ENCODE data around the gene ARHGAP10.

ARHGAP10 gene

DNA sequence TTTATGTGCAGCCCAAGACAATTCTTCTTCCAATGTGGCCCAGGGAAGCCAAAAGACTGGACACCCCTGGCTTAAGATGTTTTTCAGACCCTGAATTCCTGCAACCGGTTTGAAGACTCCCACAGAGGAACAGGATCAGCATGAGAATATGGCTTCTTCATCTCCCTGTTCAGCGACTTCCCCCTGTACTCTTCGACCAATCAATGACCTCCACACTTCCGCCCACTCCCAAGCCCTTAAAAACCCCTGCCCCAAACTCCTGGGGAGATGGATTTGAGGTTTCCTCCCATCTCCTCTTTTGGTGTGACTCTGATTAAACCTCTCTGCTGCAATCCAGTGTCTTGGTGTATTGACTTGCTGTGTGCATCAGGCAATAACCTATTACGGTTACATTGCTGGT, 365.9 kb downstream of the ARHGAP10 start:
- no peak overlapping the region for H3K27ac ChIP-seq
- TF ChIP-seq, protein P1, sequence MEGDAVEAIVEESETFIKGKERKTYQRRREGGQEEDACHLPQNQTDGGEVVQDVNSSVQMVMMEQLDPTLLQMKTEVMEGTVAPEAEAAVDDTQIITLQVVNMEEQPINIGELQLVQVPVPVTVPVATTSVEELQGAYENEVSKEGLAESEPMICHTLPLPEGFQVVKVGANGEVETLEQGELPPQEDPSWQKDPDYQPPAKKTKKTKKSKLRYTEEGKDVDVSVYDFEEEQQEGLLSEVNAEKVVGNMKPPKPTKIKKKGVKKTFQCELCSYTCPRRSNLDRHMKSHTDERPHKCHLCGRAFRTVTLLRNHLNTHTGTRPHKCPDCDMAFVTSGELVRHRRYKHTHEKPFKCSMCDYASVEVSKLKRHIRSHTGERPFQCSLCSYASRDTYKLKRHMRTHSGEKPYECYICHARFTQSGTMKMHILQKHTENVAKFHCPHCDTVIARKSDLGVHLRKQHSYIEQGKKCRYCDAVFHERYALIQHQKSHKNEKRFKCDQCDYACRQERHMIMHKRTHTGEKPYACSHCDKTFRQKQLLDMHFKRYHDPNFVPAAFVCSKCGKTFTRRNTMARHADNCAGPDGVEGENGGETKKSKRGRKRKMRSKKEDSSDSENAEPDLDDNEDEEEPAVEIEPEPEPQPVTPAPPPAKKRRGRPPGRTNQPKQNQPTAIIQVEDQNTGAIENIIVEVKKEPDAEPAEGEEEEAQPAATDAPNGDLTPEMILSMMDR (conservative IDR thresholded peaks at IDR 0.05; ENCODE audit: low read depth): no peak
- CTCF ChIA-PET: no interaction called here
- no peak for DNase-seq (ENCODE audit: low spot score)
- POLR2A ChIA-PET (ENCODE audit: low non-redundant PET): no interaction called here

DNA sequence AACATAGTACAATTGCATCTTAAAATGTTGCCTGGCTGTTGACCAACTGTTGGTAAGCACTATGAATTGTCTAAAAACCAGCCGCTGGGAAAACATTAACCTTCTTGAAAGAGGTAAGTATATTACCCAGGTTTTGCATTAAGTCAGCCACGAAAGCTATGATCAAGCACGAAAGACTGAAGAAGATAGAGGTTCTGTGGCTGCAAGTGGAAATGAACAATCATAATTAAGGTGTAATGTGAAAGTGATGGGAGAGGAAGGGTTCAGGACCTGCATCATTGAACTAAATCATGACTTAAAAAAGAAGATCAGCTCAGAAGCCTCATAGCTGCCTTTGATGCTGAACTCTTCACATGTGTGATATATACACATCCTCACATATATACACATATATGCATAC, 369.3 kb downstream of the ARHGAP10 start:
- TF ChIP-seq, protein P1 (conservative IDR thresholded peaks at IDR 0.05; ENCODE audit: low read depth): no peak
- H3K27ac ChIP-seq: no peak overlapping the region
- ChIA-PET CTCF (interaction anchor here (0.6 kb wide), 1 partner anchor 336 kb away, joined by 3 read pairs; no protein-coding TSS in a partner anchor), POLR2A (ENCODE audit: low non-redundant PET) (no interaction called here)
- DNase-seq (ENCODE audit: low spot score): no peak

DNA sequence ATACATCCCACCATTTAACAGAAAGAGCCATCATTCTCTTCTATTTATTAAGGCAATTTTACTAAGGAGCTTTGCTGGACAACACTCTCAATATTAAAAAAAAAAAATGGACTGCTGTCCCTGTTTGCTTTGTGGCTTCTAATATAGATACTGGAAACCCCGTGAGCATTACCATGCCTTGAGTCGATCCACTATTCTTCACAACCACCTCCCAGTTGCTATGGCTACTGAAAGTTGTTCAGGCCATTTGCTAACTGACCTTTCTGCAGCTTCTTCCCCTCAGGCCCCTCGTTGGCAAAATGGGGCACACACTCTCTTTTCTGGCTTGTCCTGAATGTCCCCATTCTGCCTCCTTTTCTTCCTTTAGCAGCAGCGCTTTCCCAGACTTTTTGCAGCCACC, 369.9 kb downstream of the ARHGAP10 start:
- ChIA-PET POLR2A (ENCODE audit: low non-redundant PET) (no interaction called here), CTCF (interaction anchor here (0.6 kb wide), 1 partner anchor 335 kb away, joined by 3 read pairs; no protein-coding TSS in a partner anchor)
- no peak for DNase-seq (ENCODE audit: low spot score)
- H3K27ac ChIP-seq: no peak overlapping the region
- TF ChIP-seq, protein P1 (conservative IDR thresholded peaks at IDR 0.05; ENCODE audit: low read depth): no peak

DNA sequence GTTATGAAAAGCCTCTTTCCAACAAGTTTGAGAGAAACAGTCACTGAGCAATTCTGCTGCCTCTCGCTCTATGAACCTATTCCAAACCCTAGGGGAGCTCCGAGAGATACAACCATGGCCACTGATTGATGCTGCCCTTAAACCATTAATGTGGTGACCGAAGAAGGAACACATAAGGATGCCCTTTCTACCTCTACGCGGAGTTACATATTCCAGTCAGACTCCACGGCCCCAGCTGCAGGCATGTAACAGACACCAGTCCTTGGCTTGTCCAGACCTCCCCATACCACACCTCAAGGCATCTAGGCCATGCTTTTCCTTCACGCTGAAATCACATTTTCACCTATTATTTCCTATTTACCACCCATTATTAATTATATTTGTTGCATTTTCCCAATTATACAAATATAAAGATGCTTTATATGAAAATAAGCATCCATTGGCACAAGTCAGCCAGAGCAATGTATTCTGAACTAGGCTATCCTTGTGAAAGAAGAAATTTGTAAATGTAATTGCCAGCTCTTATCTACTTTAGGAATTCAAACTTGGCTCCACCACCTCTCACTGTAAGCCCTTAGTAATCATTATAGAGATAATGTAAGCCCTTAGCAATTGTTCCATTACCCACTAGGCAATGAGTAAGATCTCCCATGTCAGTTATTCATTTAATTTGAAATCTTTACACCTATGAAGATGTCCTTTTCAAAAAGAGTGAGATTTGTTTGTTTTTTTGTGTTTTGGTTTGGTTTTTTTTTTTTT, 371.9 kb downstream of the ARHGAP10 start:
- no peak overlapping the region for H3K27ac ChIP-seq
- TF ChIP-seq, protein P1 (conservative IDR thresholded peaks at IDR 0.05; ENCODE audit: low read depth): no peak
- POLR2A ChIA-PET (ENCODE audit: low non-redundant PET): no interaction called here
- DNase-seq (ENCODE audit: low spot score): no peak
- CTCF ChIA-PET: no interaction called here

DNA sequence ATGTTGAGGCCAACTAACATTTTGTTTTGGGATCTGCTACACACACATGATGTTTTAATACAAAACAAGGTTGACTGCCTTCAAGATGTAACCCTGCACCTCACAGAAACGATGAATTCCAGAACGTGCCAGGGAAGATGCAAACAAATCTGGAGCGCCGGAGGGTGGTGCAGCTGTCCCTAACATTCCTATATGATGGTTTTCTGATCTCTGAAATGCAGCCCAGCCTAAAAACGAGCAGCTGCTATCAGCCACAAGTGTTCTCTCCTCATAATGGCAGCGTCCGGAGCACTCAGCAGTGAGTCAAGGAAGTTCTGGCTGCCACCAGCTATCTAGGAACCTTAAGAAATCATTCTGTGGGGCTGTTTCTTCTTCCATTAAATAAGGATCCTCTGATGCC, 376.9 kb downstream of the ARHGAP10 start:
- CTCF ChIA-PET: interaction anchor here (0.6 kb wide), 1 partner anchor 516 kb away, joined by 3 read pairs; no protein-coding TSS in a partner anchor
- TF ChIP-seq, protein P1 (conservative IDR thresholded peaks at IDR 0.05; ENCODE audit: low read depth): no peak
- DNase-seq (ENCODE audit: low spot score): no peak
- POLR2A ChIA-PET (ENCODE audit: low non-redundant PET): no interaction called here
- H3K27ac ChIP-seq: no peak overlapping the region

DNA sequence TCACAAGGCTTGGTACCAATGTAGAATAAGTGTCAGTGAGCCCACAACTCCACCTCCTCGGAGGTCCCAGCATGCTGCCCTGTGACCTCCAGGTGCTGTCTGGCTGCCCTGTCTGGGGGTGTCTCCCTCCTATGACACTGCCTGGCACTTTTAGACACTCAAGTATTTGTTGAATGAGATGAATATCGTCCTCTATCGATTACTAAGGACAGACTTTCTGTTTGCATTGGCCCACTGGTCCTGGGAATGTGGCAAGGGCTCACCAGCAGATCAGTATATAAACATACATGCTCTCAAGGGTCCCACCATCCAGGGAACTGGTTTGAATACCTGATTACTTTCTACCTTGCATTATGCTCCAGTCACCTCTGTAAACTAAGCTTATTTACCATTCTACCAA, 377.3 kb downstream of the ARHGAP10 start:
- ChIA-PET POLR2A (ENCODE audit: low non-redundant PET) (no interaction called here), CTCF (interaction anchor here (0.6 kb wide), 1 partner anchor 11 kb away, joined by 3 read pairs; no protein-coding TSS in a partner anchor)
- no peak for DNase-seq (ENCODE audit: low spot score)
- TF ChIP-seq, protein P1 (conservative IDR thresholded peaks at IDR 0.05; ENCODE audit: low read depth): no peak
- H3K27ac ChIP-seq: no peak overlapping the region
